WTC11 (cell line): ENCODE data around the gene S100A8. TPM values are rescaled to one million over a fixed set of nuclear protein-coding genes. Genes with fewer than 3 reads are reported as not detected.

Experiments used
- ATAC-seq: fragments of 200-7000 bp; cut with Tn5 transposase; 2 replicates; pipeline ENCODE4 v1.10.0; 2021; ENCODE audit warnings: mild to moderate bottlenecking, moderate library complexity
- CTCF ChIA-PET: fragments of 300-600 bp; sonication (Branson Sonifier 250); formaldehyde crosslinking; loops from one replicate; lab custom pipeline; 2021; ENCODE audit warnings: antibody characterized with exemption; lab: Charles Lee
- POLR2A ChIA-PET: fragments of 350-600 bp; sonication (Branson Sonifier 250); formaldehyde crosslinking; loops from one replicate; lab custom pipeline; 2021; ENCODE audit warnings: antibody characterized with exemption; lab: Charles Lee
- DNase-seq: peaks from one replicate; pipeline ENCODE4 v3.0.0; 2021; ENCODE audit warnings: low spot score
- H3K27ac Mint-ChIP-seq: 2 replicates; pipeline ENCODE4 v1.8.0; 2021; ENCODE audit warnings: mixed read lengths
- H3K27me3 Mint-ChIP-seq: 2 replicates; pipeline ENCODE4 v1.8.0; 2021; ENCODE audit warnings: low read depth, mild to moderate bottlenecking, moderate library complexity, mixed read lengths
- H3K36me3 Mint-ChIP-seq: 2 replicates; pipeline ENCODE4 v1.8.0; 2021; ENCODE audit warnings: mixed read lengths
- H3K4me1 Mint-ChIP-seq: 2 replicates; pipeline ENCODE4 v1.8.0; 2022; ENCODE audit warnings: mixed read lengths
- H3K4me3 Mint-ChIP-seq: 2 replicates; pipeline ENCODE4 v1.8.0; 2021; ENCODE audit warnings: mild to moderate bottlenecking, moderate library complexity, mixed read lengths
- H3K9me3 Mint-ChIP-seq: 2 replicates; pipeline ENCODE4 v1.8.0; 2021; ENCODE audit warnings: mixed read lengths
- AR ChIP-seq: fragments of 250-450 bp; sonication (Bioruptor Pico); IDR thresholded peaks from 2 replicates; pipeline ENCODE4 v1.9.0; 2021; ENCODE audit warnings: mild to moderate bottlenecking
- ARID4B ChIP-seq: sonication (generic); formaldehyde crosslinking; IDR thresholded peaks from 2 replicates; pipeline ENCODE4 v1.8.0; 2023; ENCODE audit warnings: missing genetic modification reagents, mild to moderate bottlenecking, borderline replicate concordance
- CDX4 ChIP-seq: fragments of 250-450 bp; sonication (Bioruptor Pico); IDR thresholded peaks from 2 replicates; pipeline ENCODE4 v1.9.0; 2021; ENCODE audit warnings: moderate library complexity, mild to moderate bottlenecking, inconsistent platforms, borderline replicate concordance
- GABPB1 ChIP-seq: sonication (generic); formaldehyde crosslinking; IDR thresholded peaks from 2 replicates; pipeline ENCODE4 v1.8.1; 2023; ENCODE audit warnings: mild to moderate bottlenecking, missing genetic modification reagents
- IRF1 ChIP-seq: sonication (generic); formaldehyde crosslinking; IDR thresholded peaks from 2 replicates; pipeline ENCODE4 v1.8.0; 2023; ENCODE audit warnings: missing genetic modification reagents
- MLX ChIP-seq: sonication (generic); formaldehyde crosslinking; IDR thresholded peaks from 2 replicates; pipeline ENCODE4 v1.8.1; 2023; ENCODE audit warnings: mild to moderate bottlenecking, missing genetic modification reagents, moderate library complexity
- MXD4 ChIP-seq: fragments of 250-450 bp; sonication (Bioruptor Pico); IDR thresholded peaks from 2 replicates; pipeline ENCODE4 v1.8.0; 2021; ENCODE audit warnings: mild to moderate bottlenecking, moderate library complexity, borderline replicate concordance
- NFYB ChIP-seq: sonication (generic); formaldehyde crosslinking; conservative IDR thresholded peaks from 2 replicates; pipeline ENCODE4 v1.8.0; 2022; ENCODE audit warnings: low read depth, missing genetic modification reagents
- PREB ChIP-seq: sonication (generic); formaldehyde crosslinking; IDR thresholded peaks from 2 replicates; pipeline ENCODE4 v1.8.1; 2022; ENCODE audit warnings: mild to moderate bottlenecking, missing genetic modification reagents, moderate library complexity, borderline replicate concordance
- RORB ChIP-seq: fragments of 250-450 bp; sonication (Bioruptor Pico); IDR thresholded peaks from 2 replicates; pipeline ENCODE4 v1.9.0; 2021; ENCODE audit warnings: mild to moderate bottlenecking
- STAT6 ChIP-seq: sonication (generic); formaldehyde crosslinking; conservative IDR thresholded peaks from 2 replicates; pipeline ENCODE4 v1.8.1; 2023; ENCODE audit warnings: mild to moderate bottlenecking, low read depth, missing genetic modification reagents, moderate library complexity
- ZBTB43 ChIP-seq: sonication (generic); formaldehyde crosslinking; IDR thresholded peaks from 2 replicates; pipeline ENCODE4 v1.8.1; 2023; ENCODE audit warnings: mild to moderate bottlenecking, missing genetic modification reagents
- ZNF219 ChIP-seq: sonication (generic); formaldehyde crosslinking; IDR thresholded peaks from 2 replicates; pipeline ENCODE4 v1.8.0; 2023; ENCODE audit warnings: missing genetic modification reagents, mild to moderate bottlenecking, borderline replicate concordance
- ZNF396 ChIP-seq: fragments of 250-450 bp; sonication (Bioruptor Pico); IDR thresholded peaks from 2 replicates; pipeline ENCODE4 v1.8.0; 2021; ENCODE audit warnings: mild to moderate bottlenecking, moderate library complexity, borderline replicate concordance
- total RNA-seq: library from RNA; stranded (reverse); gene quantifications from 3 replicates; pipeline ENCODE4 v1.2.3, GENCODE V29; 2021

Gene S100A8
- total RNA-seq, 1 experiment from 2014 or later: not detected

GRCh38 chr1:153392822-153393221, 1.9 kb upstream of the S100A8 start:
- Mint-ChIP-seq H3K27me3 (peaks cover 4% of the 10 kb centered on the region), H3K9me3 (no peaks in the 10 kb centered on the region), H3K27ac (no peak overlapping the region), H3K4me3 (no peak overlapping the region), H3K36me3 (no peaks in the 10 kb centered on the region), H3K4me1 (no peaks in the 10 kb centered on the region)
- POLR2A ChIA-PET: no interaction called here
- no peak for ATAC-seq
- CTCF ChIA-PET: interaction anchor here (0.6 to 5.7 kb wide), 3 partner anchors 35 to 103 kb away, joined by 3 to 34 read pairs (median 9); partner anchors contain the start of gene S100A9
- TF ChIP-seq ZNF219: no peak
- no peak for TF ChIP-seq IRF1 (CRISPR knock-in tag)
- TF ChIP-seq ZBTB43 (CRISPR knock-in tag): no peak
- no peak for TF ChIP-seq STAT6 (CRISPR knock-in tag)
- no peak for TF ChIP-seq CDX4
- no peak for TF ChIP-seq MLX (CRISPR knock-in tag)
- TF ChIP-seq MXD4: no peak
- TF ChIP-seq RORB (CRISPR knock-in tag): no peak
- TF ChIP-seq AR: no peak
- no peak for TF ChIP-seq ZNF396 (CRISPR knock-in tag)
- DNase-seq: no peak

GRCh38 chr1:153392258-153392657, 1.4 kb upstream of the S100A8 start:
- no peak overlapping the region for H3K4me3 Mint-ChIP-seq
- no peaks in the 10 kb centered on the region for H3K9me3 Mint-ChIP-seq
- no peaks in the 10 kb centered on the region for H3K4me1 Mint-ChIP-seq
- ChIA-PET CTCF (interaction anchor here (1.8 to 5.7 kb wide), 2 partner anchors 37 to 104 kb away, joined by 9 to 34 read pairs; no protein-coding TSS in a partner anchor), POLR2A (no interaction called here)
- H3K36me3 Mint-ChIP-seq: no peaks in the 10 kb centered on the region
- no peak for DNase-seq
- peaks cover 4% of the 10 kb centered on the region for H3K27me3 Mint-ChIP-seq
- no peak overlapping the region for H3K27ac Mint-ChIP-seq
- no peak for ATAC-seq
- TF ChIP-seq NFYB (CRISPR knock-in tag): no peak
- TF ChIP-seq ZBTB43 (CRISPR knock-in tag): no peak
- no peak for TF ChIP-seq ARID4B (CRISPR knock-in tag)
- TF ChIP-seq GABPB1 (CRISPR knock-in tag): no peak
- no peak for TF ChIP-seq PREB
- TF ChIP-seq MXD4: no peak
